Esophagus mucosa (tissue), 1 donor: ENCODE data around the gene ZNF653. TPM values are rescaled to one million over a fixed set of nuclear protein-coding genes. Genes with fewer than 3 reads are reported as not detected.

ENCODE experiments used
- ATAC-seq: fragments of 200-7000 bp; cut with Tn5 transposase; one replicate; pipeline ENCODE4 v1.9.1; 2020
- total RNA-seq: library from RNA; stranded (reverse); gene quantifications from one replicate; pipeline ENCODE4 v1.2.4, GENCODE V29; 2023
- donor health status: DM: yes; HTN: yes; CAD: no.

Gene ZNF653
- total RNA-seq, 1 donor from 2014 or later = 5.0 TPM

DNA sequence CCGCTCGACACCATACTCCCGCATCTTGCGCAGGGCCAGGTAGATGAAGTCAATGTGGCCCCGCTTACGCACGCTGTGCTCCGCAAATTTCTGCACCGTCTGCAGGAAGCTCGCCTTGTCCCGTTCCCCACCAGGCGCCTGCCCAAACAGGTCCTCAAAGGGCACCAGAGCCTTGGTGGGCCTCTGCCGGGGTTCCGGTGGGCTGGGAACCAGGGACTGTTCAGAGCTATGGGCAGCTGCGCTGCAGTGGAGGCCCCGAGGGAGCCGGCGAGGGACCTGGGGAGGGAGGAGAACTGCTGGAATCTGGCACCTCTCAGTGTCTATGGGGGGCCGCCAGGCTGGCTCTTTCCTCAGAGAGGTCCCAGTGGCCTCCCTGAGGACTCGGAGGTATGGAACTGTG lies 8.3 kb upstream of the ZNF653 start:
- peak; percentile 21 for ATAC-seq

DNA sequence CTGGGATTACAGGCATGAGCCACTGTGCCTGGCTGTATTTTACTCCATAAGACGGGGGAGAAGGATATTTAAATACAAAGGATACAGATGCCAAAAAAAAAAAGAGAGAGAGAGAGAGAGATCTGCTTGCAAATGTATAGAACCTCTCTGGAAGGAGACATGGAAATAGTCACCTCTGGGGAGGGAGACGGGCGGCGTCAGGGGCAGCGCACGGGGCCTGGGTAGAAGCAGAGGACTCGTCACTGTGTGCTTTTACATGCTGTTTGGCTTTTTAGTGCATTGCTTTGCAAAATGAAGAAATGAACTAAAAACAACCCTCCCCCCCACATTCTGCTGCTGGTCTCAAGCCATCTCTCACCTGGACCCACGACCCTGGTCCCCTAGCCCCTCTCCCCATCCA lies 4.8 kb upstream of the ZNF653 start:
- no peak for ATAC-seq

- ATAC-seq = no peak
Observed at GRCh38 chr19:11507370-11508078, 1.9 kb upstream of the ZNF653 start.

DNA sequence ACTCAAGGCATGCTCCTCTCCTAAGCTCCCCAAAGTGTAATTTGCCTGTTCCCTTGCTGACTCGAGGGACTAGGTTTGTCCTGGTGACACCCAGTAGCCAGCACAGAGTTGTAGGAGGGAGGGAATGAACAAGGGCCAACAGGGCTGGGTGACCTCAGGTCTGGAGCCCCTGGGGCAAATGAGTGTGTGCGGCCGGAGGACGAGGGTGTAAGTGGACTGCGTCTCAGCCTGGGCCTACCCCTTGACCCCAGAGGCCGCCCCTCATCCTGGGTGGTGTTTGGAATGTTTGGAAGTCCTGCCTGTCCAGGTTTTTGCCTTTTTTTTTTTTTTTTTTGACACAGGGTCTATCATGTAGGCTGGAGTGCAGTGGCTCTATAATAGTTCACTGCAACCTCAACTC lies 1.3 kb upstream of the ZNF653 start:
- no peak for ATAC-seq

- ATAC-seq = peak; percentile 30
Observed at GRCh38 chr19:11506101-11506555, 489 bp upstream of the ZNF653 start.

GRCh38 chr19:11505032-11505503 lies 571 bp downstream of the ZNF653 start:
- peak; percentile 94 for ATAC-seq

DNA sequence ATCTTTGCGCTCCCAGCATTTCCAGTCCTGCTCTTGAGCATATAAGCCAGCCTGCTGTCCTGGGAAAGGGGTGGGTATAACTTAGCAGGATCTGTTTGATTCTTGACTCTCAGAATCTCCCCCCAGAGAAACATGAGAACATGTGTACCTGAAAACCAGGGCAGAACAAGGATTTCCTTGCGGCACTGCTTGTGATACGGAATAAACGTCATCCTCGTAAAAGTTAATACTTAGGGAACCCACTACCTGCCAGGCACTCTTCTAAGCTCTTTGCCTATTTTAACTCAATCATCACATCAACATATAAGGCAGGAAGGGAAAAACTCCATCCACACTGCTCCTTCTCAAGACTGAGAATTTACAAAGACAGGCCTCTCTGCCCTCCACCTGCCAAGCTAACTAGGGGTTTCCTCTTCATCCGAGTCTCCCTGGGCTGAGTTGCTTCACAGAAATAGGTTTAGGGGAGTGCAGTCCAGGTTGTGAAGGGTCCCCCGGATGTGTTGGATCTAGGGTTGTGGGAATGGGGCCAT lies 1.1 kb downstream of the ZNF653 start:
- ATAC-seq = no peak

- no peak for ATAC-seq
Observed at GRCh38 chr19:11499890-11500420, 5.7 kb downstream of the ZNF653 start.

GRCh38 chr19:11499220-11499726 lies 6.4 kb downstream of the ZNF653 start:
- ATAC-seq = no peak

DNA sequence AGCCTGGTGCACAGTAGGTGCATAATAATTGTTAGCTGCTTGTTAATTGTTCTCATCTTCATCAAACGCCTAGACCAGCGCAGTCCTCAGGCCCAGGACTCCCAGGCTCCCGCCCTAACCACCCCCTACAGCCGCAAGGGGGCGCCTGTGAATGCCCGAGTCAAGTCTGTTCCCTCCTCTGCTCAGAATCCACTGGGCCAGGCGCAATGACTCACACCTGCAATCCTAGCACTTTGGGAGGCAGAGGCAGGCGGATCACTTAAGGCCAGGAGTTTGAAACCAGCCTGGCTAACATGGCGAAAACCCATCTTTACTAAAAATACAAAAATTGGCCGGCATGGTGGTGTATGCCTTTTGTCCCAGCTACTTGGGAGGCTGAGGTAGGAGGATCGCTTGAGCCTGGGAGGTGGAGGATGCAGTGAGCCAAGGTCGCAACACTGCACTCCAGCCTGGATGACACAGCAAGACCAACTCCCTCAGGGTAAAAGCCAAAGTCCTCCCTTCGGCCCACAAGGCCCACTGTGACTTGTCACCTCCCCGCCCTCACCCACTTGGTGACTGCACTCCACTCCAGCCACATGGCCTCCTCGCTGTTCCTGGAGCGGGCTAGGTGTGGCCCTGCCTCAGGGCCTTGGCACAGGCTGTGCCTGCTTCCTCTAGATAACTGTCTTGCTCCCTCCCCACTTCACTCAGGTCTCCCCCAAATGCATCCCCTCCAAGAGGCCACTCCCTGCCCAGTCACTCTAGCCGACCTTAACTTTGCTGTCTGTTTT lies 9.1 kb downstream of the ZNF653 start:
- ATAC-seq = peak; percentile 67

DNA sequence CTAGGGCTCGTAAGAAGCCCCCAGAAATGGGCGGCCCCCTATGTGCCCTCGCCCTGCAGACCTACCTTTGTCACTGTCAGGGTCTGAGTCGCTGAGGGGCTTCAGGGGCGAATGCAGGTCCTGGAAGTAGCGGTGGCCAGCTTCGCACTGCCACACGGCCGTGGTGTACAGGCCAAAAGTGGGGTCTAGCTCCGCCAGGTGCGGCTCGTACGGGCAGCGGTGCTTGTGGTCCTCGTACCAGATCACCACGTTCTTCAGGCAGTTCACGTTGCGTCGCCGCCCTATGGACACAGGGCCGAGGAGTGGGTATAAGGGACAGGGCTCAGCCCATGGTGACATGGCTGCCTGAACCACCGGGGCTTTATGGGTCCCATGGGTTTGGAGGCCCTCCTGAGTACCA lies 9.8 kb downstream of the ZNF653 start:
- ATAC-seq = peak; percentile 4

DNA sequence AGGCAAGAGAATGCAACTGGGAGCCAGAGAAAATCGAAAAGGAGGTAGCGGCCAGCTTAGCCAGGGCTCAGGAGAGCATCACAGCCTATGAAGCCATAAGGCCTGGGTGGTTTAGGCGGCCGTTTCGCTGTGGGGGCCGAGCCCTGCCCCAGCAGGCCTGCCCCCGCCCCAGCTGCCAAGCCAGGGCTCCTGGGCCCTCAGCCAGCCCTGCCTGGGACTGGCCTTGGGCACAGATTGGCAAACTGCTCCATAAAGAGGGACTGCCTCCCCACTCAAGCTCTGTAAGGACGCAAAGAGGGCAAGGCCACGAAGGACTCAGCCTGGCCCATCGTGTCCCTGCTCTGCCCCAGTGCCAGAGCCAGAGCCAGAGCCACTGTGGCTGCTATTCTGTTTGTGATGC lies 10.2 kb downstream of the ZNF653 start:
- ATAC-seq = no peak

- ATAC-seq = no peak
Observed at GRCh38 chr19:11494634-11495285, 10.9 kb downstream of the ZNF653 start.

- ATAC-seq = no peak
Observed at GRCh38 chr19:11489378-11489777, 16.3 kb downstream of the ZNF653 start.

DNA sequence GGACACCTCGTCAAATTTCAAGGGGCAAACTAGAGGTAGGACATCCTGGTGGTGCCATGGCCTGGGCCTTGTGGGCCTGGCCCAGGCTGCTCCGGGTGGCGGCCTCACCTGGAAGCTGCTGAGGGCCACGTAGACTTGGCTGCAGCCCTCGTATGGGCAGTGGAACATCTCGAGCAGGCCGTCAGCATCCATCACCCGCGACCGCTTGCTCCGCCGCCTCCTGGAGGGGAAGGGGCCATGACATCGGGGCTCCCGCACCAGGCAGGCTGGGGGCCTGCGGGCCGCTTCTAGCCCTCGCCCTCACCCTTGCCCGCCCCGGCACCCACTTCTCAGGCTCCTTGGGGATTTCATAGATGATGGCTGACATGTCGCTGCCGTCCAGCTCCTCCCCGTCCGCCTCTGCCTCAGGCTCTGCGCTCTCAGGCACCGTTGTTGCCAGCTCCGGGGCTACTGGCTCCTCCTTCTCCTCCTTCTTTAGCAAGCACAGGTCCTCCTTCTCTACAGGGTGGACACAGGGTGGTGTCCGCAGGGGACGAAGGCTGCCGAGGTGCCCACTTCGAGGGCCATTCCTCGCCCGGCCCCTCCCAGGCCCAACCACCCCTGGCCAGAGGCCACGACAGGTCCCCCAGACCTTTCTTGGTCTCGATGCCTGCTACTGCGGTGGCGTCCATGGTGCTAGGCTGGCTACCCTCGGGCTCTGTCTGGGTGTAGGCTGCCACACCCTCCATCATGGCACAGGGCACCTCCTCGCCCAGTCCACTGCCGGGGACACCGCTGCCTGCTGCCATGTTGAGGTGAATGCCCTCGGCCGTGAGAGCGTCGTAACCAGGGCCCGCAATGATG lies 18.8 kb downstream of the ZNF653 start:
- no peak for ATAC-seq

- no peak for ATAC-seq
Observed at GRCh38 chr19:11485245-11485837, 20.3 kb downstream of the ZNF653 start.

- no peak for ATAC-seq
Observed at GRCh38 chr19:11483366-11484111, 22.1 kb downstream of the ZNF653 start.

- ATAC-seq = peak; percentile 85
Observed at GRCh38 chr19:11482384-11483050, 23.1 kb downstream of the ZNF653 start.

GRCh38 chr19:11481534-11482383 lies 23.9 kb downstream of the ZNF653 start:
- ATAC-seq = peak; percentile 66
